Colonic mucosa (tissue), 4 donors: ENCODE results near the gene SMIM41. TPM values are rescaled to one million over a fixed set of nuclear protein-coding genes. Genes with fewer than 3 reads are reported as not detected.
A peak's percentile ranks its signal among the peaks of the same experiment; 100 is the strongest.

Experiments used
- DNase-seq: peaks from one replicate; pipeline ENCODE4 v3.0.0-alpha.2; 2020
- H3K27ac ChIP-seq: fragments of 200-600 bp; one replicate; pipeline ENCODE4 v1.8.0; 2021
- H3K27me3 ChIP-seq: fragments of 200-600 bp; one replicate; pipeline ENCODE4 v1.8.0; 2021
- H3K36me3 ChIP-seq: fragments of 200-600 bp; one replicate; pipeline ENCODE4 v1.8.0; 2021
- H3K4me1 ChIP-seq: fragments of 200-600 bp; one replicate; pipeline ENCODE4 v1.8.0; 2021; ENCODE audit warnings: mild to moderate bottlenecking
- H3K4me3 ChIP-seq: fragments of 200-600 bp; one replicate; pipeline ENCODE4 v1.8.0; 2021
- H3K9ac ChIP-seq, 2 donors: one replicate each; pipeline ENCODE4 v1.7.0; 2013; ENCODE audit warnings: control low read depth in 2 of 2, low read depth in 2 of 2, low read length in 2 of 2
- H3K9me3 ChIP-seq: fragments of 200-600 bp; one replicate; pipeline ENCODE4 v1.8.0; 2021
- CTCF ChIP-seq: fragments of 200-600 bp; IDR thresholded peaks from one replicate; pipeline ENCODE4 v1.8.0; 2022; ENCODE audit warnings: antibody characterized with exemption, mild to moderate bottlenecking
- intact Hi-C: fragments of 100-400 bp; cut with DNase I; formaldehyde crosslinking; loops from one replicate; pipeline ENCODE4 v1.14.1; 2022
- total RNA-seq, 2 donors: library from RNA; stranded (reverse); fragmentation: NEBNext Ultra II Directional in 1 of 2; extraction: Animal tissue kit (Norgen Biotek cat#: 25700) in 1 of 2; gene quantifications; one replicate each; pipeline ENCODE4 v1.2.1, GENCODE V29; 2021
- donor health status: healthy.
- donor health status: DM: no; HTN: no; CAD: no.
- donor health status: DM: no; HTN: no; CAD: no.

Gene SMIM41
- total RNA-seq, 2 donors from 2014 or later: 0.30 to 0.58 TPM

- Histone ChIP-seq H3K27me3 (no peaks in the 10 kb centered on the region), H3K4me3 (no peak overlapping the region), H3K27ac (peak overlapping the region; percentile 27), H3K9me3 (no peaks in the 10 kb centered on the region), H3K36me3 (no peaks in the 10 kb centered on the region), H3K9ac (no peak overlapping the region), H3K4me1 (peaks cover 6% of the 10 kb centered on the region)
- no peak for TF ChIP-seq CTCF
- intact Hi-C loops: no loop called here
- no peak for DNase-seq
These were observed 16.2 kb upstream of the SMIM41 start for GRCh38 chr12:52063082-52063924.

GRCh38 chr12:52063981-52064649, 15.4 kb upstream of the SMIM41 start:
- H3K36me3 ChIP-seq: no peaks in the 10 kb centered on the region
- intact Hi-C loops: no loop called here
- no peak for TF ChIP-seq CTCF
- H3K4me1 ChIP-seq: peaks cover 6% of the 10 kb centered on the region
- no peaks in the 10 kb centered on the region for H3K9me3 ChIP-seq
- H3K9ac ChIP-seq: no peak overlapping the region
- DNase-seq: no peak
- no peak overlapping the region for H3K4me3 ChIP-seq
- no peaks in the 10 kb centered on the region for H3K27me3 ChIP-seq
- peak overlapping the region; percentile 27 for H3K27ac ChIP-seq

- intact Hi-C loops: no loop called here
- H3K27ac ChIP-seq: no peak overlapping the region
- H3K4me1 ChIP-seq: peaks cover 16% of the 10 kb centered on the region
- TF ChIP-seq CTCF: no peak
- H3K36me3 ChIP-seq: no peaks in the 10 kb centered on the region
- H3K9ac ChIP-seq: no peak overlapping the region
- H3K4me3 ChIP-seq: no peak overlapping the region
- no peak for DNase-seq
- H3K27me3 ChIP-seq: no peaks in the 10 kb centered on the region
- H3K9me3 ChIP-seq: no peaks in the 10 kb centered on the region
These were observed 13.0 kb upstream of the SMIM41 start for GRCh38 chr12:52066346-52067080.

GRCh38 chr12:52067081-52067374, 12.5 kb upstream of the SMIM41 start:
- intact Hi-C loops: no loop called here
- Histone ChIP-seq H3K4me3 (no peak overlapping the region), H3K9me3 (no peaks in the 10 kb centered on the region), H3K4me1 (peaks cover 13% of the 10 kb centered on the region), H3K27ac (no peak overlapping the region), H3K36me3 (no peaks in the 10 kb centered on the region), H3K9ac (no peak overlapping the region), H3K27me3 (no peaks in the 10 kb centered on the region)
- no peak for TF ChIP-seq CTCF
- DNase-seq: no peak

- Histone ChIP-seq H3K36me3 (peaks cover 5% of the 10 kb centered on the region), H3K27me3 (no peaks in the 10 kb centered on the region), H3K9me3 (no peaks in the 10 kb centered on the region), H3K4me3 (peak within 1 kb of the TSS; percentile 93), H3K27ac (peak within 1 kb of the TSS; percentile 77), H3K4me1 (peaks cover 12% of the 10 kb centered on the region), H3K9ac (peak within 1 kb of the TSS; percentile 95 to 96)
- peak; percentile 65 for TF ChIP-seq CTCF
- intact Hi-C loops: no loop called here
- peak; percentile 89 for DNase-seq
These were observed 9.9 kb upstream of the SMIM41 start, which contains the start of gene ATG101 for GRCh38 chr12:52069327-52070184. TSS of gene ATG101 (plus strand) at chr12:52069978. CDS start at chr12:52073651, 3,673 bp downstream.
